ENCODE results near the gene HSPA4. TPM values are rescaled to one million over a fixed set of nuclear protein-coding genes. Genes with fewer than 3 reads are reported as not detected.

The HSPA4 gene
- total and polyA plus RNA-seq, 2 of the 13 experiments (the other 11 are each of a cell fraction or from before 2014, with no cell fraction given): 36.6 to 231 TPM

- TF ChIP-seq ZBTB40 (IDR thresholded peaks at IDR 0.05) (no peak), ZBTB40 (CRISPR knock-in tag; IDR thresholded peaks at IDR 0.05) (0 out of 2 replicates have a peak, but pooled peaks have one; percentile 60), HIVEP1 (CRISPR knock-in tag; IDR thresholded peaks at IDR 0.05) (peak; percentile 75), KDM5B (CRISPR knock-in tag; IDR thresholded peaks at IDR 0.05; ENCODE audit: borderline replicate concordance) (peak; percentile 74; the same call in 1 of the 2 replicates), ZNF205 (CRISPR knock-in tag; IDR thresholded peaks at IDR 0.05) (0 out of 2 replicates have a peak, but pooled peaks have one; percentile 37), TARDBP (CRISPR knock-in tag; IDR thresholded peaks at IDR 0.05) (peak; percentile 16; the same call in 1 of the 2 replicates), GATA4 (IDR thresholded peaks at IDR 0.05; ENCODE audit: borderline replicate concordance, low read depth) (0 out of 2 replicates have a peak, but pooled peaks have one; percentile 1), TBX2 (CRISPR knock-in tag; IDR thresholded peaks at IDR 0.05; ENCODE audit: borderline replicate concordance) (peak; percentile 58), DR1 (CRISPR knock-in tag; IDR thresholded peaks at IDR 0.05) (peak; percentile 87), ZNF501 (CRISPR knock-in tag; IDR thresholded peaks at IDR 0.05) (peak; percentile 77), TEAD2 (CRISPR knock-in tag; IDR thresholded peaks at IDR 0.05) (no peak), SNAI1 (CRISPR knock-in tag; IDR thresholded peaks at IDR 0.05; ENCODE audit: borderline replicate concordance) (0 out of 2 replicates have a peak, but pooled peaks have one; percentile 59), ZNF777 (CRISPR knock-in tag; IDR thresholded peaks at IDR 0.05) (peak; percentile 41; the same call in 1 of the 2 replicates), REXO4 (CRISPR knock-in tag; IDR thresholded peaks at IDR 0.05; ENCODE audit: borderline replicate concordance) (0 out of 2 replicates have a peak, but pooled peaks have one; percentile 57), ZNF768 (CRISPR knock-in tag; IDR thresholded peaks at IDR 0.05) (peak; percentile 20; the same call in 1 of the 2 replicates), SSRP1 (CRISPR knock-in tag; IDR thresholded peaks at IDR 0.05) (no peak), GABPB1 (CRISPR knock-in tag; IDR thresholded peaks at IDR 0.05) (peak; percentile 67), MXD1 (CRISPR knock-in tag; IDR thresholded peaks at IDR 0.05) (peak; percentile 74; the same call in 1 of the 2 replicates)
Observed at GRCh38 chr5:133025804-133026663, 25.8 kb upstream of the HSPA4 start, which contains the start of gene ZCCHC10 (continued).
